PC-3 (cell line): Measurements from ENCODE around the gene CSH1.
"Not testable (repeated sequence)": the region's sequence is repeated elsewhere in the genome, so short reads cannot be mapped to it uniquely, and the experiment has no call there.

Experiments
- CTCF ChIP-seq: fragments of 300-600 bp; sonication (generic); conservative IDR thresholded peaks from 2 replicates; pipeline ENCODE4 v1.5.1; 2017; ENCODE audit warnings: antibody characterized with exemption, low read depth, mild to moderate bottlenecking, low read length
- EZH2 ChIP-seq: fragments of 300-600 bp; sonication (generic); IDR thresholded peaks from one replicate; pipeline ENCODE4 v1.6.1; 2017; ENCODE audit warnings: antibody characterized with exemption, mild to moderate bottlenecking, low read length; ENCODE audit not compliant: unreplicated experiment
- EZH2phosphoT487 ChIP-seq: fragments of 300-600 bp; sonication (generic); IDR thresholded peaks from 2 replicates; pipeline ENCODE4 v1.6.1; 2018; ENCODE audit warnings: mild to moderate bottlenecking, antibody characterized with exemption, low read length, borderline replicate concordance

DNA sequence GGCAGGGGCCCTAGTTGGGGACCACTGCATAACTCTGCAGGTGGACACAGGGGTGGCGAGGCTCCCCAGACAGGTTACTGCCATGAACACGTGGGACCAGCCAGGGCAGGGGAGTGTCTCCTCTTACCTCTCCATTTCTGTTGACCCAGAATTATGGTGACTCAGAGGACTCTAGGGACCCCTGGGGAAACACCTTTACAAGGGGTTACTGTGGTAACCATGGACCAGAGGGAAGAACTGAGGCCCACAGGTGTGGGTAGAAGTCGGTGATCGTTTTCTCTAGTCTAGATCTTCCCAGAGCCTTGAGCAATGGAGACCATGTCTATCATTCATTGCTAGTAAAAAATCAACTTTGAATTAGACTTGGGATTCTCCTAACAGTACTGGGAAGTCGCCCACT lies 24.4 kb upstream of the CSH1 start:
- TF ChIP-seq CTCF, EZH2, EZH2phosphoT487: not testable (repeated sequence)
